GM08714 (cell line): ENCODE measurements around the gene SLC10A7.

Experiments
- H3K4me3 ChIP-seq: fragments of 200-500 bp; sonication (Bioruptor generic); 2 replicates; pipeline ENCODE4 v1.5.1; 2014; ENCODE audit warnings: mild to moderate bottlenecking, low read length, inconsistent platforms
- ZNF274 ChIP-seq: IDR thresholded peaks from 2 replicates; pipeline ENCODE4 v1.6.1; 2012; ENCODE audit warnings: mild to moderate bottlenecking, low read depth, low read length

SLC10A7 gene

DNA sequence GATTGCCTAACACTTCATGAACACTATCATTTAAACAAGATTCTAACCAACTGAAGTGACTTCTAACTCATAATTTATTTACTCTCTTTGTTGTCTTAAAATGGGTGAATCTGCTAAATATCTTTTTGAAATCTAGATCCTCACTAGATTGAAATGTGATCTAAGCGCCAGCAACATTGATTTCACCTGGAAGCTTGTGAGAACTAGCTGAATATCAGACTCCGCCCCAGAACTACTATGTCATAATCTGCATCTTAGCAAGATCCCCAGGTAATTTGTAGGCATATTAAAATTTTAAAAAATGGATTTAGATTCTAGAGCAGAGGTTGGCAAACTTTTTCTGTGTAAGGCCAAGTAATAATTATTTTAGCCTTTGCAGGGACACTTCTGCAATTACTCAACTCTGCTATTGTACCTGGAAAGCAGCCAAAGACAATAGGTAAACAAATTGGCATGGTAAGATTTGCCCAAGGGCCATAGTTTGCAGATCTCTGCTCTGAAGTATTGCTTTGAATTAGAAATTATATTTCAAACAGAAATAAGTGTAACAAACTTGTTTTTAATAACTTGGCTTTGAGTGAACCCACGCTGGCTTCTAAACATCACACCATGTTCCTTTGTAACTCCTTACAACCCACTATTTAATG, 185.9 kb downstream of the SLC10A7 start:
- no peak for TF ChIP-seq ZNF274

DNA sequence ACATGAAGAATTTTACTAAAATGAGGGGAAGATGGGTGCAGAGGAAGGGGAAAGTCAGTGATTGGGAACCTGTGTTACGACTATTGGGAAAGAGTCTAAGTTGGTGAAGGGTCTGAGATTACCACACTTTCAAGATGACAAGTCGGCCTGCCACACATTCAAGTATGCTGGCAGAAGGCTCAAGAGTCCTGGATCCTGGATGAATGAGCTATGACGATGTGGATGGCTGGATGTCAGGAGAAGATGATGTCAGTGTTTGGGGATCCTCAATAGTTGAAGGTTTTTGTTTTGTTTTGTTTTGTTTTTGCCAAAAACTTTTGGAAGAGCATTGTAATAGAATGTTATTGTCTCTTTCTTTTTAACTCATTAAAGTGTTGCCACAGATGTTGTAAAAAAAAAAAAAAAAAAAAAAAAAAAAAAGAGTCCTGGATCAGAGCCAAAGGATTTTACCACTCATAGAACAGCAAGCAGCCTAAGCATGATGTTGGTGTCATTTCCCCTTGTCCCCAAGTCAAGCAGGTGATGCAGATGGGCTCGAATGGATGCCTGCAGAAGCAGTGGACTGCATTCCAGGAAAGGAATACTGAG, 186.8 kb downstream of the SLC10A7 start:
- no peak overlapping the region for H3K4me3 ChIP-seq
- no peak for TF ChIP-seq ZNF274

More for the DNA sequence above, 185.9 kb downstream of the SLC10A7 start:
- no peak overlapping the region for H3K4me3 ChIP-seq

DNA sequence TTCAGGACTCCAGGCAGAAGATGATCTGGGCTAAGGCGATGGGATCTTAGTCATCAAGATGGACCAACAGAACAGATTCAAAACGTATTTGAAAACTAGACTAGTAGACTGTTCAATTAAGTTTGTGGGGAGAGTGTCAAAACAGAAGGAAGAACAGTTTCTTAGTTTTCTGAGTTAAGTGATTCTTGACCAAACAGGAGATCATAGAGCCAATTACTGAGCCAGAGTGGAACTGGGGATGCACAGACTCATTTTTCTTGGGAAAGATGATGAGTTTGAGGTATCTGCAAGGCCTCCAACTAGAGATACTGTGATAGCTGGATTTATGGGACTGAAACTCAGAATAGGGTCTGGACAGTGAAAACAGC, 187.9 kb downstream of the SLC10A7 start:
- TF ChIP-seq ZNF274: no peak
- peak overlapping the region; percentile 81; the same call in 1 of the 2 replicates for H3K4me3 ChIP-seq

DNA sequence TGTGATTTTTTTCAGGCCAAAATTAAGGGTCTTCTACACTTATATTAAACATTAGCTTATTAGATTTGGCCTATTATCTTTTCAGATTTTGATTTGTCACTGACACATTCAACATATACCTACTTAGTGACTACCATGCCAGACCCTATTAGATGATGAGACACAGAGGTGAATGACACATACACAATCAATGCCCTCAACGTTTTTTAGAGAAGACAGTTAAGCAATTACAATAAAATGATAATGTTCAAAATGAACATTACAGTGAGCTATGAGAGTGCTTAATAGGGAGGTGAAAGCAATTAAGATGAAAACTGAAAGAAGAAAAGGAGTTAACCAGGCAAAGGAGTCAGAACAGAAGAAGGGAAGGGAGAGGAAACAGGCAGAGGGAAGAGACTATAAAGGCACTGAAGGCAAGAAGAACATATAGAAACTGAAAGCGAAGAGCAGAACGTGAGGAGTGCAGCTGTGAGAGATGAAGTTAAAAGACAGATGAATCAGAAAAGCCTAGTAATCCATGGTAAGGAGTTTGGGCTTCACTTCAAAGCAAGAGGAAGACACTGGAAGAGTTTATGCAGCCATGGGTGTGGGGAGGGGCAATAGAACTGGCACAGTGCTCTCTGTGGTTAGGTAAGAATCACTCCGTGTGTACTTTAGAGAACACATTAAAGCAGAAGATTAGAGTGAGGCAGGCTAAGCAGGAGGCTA, 188.4 kb downstream of the SLC10A7 start:
- no peak for TF ChIP-seq ZNF274
- peak overlapping the region; percentile 81; the same call in 1 of the 2 replicates for H3K4me3 ChIP-seq

DNA sequence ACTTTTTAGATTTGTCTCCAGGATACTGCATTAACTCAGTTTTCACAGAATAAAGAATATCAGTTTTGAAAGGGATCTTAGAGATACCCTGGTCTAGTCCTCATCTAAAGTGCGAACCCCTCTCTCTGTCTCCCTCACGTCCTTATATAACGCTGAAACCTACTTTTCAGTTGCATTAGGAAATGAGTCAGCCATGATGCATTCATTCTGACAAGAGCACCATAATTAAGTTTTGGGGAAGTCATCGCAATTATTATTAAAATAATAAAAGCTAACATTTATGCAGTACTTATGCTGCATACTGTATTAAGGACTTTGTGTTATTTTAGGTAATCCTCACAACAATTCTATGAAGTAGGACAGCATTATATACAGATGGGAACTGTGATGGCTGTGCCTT, 191.3 kb downstream of the SLC10A7 start:
- H3K4me3 ChIP-seq: no peak overlapping the region
- TF ChIP-seq ZNF274: no peak

DNA sequence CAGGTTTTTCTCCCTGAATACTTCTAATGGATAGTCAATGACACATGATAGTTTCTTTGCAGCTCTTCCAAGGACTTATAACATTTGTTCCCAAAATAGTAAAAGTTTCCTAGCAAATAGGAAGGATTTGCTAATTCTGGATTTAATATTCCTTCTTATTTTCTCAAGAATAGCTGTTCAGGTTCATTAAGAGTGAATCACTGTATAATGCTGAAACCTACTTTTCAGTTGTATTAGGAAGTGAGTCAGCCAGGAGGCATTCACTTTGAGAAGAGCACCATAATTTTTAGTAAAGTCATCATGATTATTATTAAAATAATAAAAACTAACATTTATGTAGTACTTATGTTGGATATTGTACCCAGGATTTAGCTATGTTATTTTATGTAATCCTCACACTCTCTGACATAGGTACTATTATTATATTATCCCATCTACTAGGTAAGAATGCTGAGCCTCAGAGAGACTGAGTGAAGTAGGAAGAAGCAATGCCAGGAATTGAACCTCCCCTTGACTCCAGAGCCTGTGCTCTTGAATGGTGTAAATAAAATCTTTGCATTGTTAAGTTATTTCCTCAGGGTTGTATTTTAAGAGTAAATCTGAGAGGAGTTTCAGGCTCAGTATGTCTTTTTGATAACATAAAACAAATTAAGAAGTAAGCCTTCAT, 192.6 kb downstream of the SLC10A7 start:
- no peak overlapping the region for H3K4me3 ChIP-seq
- no peak for TF ChIP-seq ZNF274

DNA sequence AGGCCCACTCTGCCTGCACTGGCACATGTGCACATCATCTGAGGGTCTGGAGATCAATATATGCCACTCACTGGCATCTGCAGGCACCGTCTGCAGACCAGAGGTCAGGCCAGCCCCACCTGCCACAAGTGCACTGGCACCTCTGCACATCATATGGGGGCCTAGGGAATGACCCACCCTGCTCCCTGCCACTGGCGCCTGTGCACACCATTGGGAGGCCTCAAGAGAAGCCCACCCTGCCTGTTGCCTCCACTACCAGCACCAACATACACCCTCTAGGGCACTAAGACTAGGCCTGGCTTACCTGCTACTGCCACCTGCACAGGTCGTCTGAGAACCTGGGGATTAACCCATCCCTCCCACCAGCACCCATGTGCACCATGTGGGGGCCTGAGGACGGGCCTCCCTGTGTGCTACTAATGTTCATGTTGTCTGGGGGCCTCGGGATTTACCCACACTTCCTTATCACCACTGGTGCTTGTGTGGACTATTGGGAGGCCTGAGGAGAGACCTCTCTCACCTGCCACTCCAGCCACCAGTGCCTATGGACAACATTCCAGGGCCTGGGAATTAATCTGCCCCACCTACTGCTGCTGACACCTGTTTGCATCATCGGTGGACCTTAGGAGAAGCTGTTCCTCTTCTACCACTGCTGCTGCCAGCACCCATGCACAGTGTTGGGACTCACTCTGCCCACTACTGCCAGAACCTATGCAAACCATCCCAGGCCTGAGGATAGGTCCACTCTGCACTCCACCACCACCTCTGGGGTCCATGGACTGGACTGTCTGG, 193.7 kb downstream of the SLC10A7 start:
- no peak for TF ChIP-seq ZNF274
- H3K4me3 ChIP-seq: no peak overlapping the region

DNA sequence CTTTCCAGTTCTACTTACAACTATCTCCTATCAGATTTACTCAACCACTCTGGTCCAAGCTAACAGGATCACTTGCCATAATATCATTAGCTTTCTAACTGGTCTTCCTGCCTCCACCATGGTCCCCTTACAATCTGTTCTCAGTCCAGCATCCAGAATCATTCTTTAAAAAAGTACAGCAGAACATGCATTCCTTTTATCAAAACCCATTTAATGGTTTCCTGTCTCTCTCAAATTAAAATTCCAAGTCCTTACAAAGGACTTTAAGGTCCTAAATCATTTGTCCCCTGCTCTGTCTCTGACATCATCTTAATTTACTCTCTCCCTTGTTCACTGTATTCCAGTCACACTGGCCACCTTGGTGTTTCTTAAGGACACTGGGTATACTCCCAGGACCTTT, 202.8 kb downstream of the SLC10A7 start:
- H3K4me3 ChIP-seq: no peak overlapping the region
- no peak for TF ChIP-seq ZNF274

DNA sequence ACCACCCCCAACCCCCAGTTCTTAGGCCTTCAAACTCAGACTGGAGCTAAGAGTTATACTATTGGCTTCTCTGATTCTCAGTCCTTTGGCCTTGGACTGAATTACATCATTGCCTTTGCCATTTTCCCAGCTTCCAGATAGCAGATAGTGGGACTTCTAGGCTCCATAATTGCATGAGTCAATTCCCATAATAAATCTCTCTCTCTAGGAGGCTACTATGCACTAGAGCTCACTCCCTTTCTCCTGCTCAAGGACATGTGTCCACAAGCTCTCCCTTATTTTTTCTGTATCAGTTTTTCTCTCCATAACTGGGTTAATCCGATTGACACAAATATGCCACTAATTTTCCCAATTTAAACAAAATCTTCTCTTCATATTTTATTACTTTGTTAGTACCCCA, 204.0 kb downstream of the SLC10A7 start:
- no peak overlapping the region for H3K4me3 ChIP-seq
- no peak for TF ChIP-seq ZNF274

DNA sequence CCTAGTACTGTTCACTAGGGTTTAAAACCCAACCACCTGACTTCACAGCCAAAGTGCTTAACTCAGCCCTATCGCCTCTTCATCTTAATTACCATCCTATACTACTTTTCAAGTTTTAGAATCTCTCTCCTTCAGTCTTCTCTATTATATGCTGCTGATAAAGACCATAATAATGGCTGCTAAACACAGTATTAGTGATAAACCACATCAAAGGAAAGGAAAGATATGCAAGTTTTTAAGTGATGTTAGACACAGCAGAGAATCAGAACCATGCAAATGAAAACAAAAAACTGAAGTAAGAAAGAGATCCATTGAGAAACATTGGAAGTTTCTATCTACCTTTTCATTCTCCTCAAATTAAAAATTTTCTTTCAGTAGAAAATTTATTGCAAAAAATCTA, 206.6 kb downstream of the SLC10A7 start:
- no peak for TF ChIP-seq ZNF274
- H3K4me3 ChIP-seq: no peak overlapping the region

DNA sequence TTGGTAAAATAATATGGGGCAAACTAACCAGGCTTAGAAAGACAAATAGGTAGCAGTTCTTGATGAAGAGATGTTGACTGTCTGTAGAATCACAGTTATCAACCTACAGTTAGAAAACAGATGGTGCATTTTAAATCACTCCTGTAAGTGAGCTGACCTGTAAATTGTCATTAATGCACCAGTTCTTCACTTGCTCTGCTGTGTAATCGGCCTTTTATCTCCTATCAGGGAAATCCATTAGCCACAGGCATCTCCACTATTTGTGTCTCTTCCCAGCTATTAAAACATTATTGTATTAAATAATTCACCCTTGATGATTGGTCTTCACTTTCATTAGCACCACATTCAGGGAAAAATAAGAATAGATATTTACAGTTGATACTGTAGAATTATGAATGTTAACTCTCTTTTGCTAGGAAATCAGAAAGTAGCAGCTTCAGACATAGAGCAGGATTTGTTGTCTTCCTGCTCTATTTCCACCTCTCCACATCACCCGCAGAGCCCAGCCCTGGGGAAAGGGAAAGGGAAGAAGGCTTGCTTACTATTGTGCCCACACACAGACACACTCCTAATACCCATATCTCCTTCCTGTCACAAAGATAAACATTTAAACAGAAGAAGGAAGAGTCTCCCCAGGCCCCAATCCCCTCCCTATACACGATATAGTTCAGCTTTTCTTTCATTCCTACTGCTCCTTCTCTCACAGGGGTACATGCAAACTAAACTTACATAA, 210.3 kb downstream of the SLC10A7 start:
- no peak overlapping the region for H3K4me3 ChIP-seq
- TF ChIP-seq ZNF274: no peak

DNA sequence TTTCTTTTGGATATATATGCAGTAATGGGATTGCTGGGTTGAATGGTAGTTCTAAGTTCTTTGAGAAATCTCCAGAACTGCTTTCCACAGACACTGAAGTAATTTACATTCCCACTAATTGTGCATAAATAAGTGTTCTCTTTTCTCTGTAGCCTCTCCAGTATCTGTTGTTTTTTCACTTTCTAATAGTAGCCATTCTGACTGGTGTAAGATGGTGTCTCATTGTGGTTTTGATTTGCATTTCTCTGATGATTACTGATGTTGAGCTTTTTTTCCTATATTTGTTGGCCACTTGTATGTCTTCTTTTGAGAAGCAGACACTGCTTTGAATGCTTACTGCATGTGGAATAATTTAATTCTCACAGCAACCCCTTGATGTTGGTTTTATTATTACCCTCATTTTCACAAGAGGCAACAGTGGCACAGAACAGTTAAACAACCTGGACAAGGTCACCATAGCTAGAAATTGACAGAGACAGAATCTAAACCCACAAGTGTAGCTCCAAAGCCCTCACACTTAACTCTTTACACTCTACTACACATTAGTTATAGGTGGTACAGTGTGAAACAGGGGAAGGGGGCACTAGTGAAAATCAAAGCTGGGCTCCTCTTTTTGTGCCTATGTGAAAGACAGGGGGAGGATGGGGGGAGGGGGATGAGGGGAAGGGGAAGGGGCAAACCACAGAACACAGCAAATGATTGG, 211.3 kb downstream of the SLC10A7 start:
- no peak for TF ChIP-seq ZNF274
- H3K4me3 ChIP-seq: no peak overlapping the region

DNA sequence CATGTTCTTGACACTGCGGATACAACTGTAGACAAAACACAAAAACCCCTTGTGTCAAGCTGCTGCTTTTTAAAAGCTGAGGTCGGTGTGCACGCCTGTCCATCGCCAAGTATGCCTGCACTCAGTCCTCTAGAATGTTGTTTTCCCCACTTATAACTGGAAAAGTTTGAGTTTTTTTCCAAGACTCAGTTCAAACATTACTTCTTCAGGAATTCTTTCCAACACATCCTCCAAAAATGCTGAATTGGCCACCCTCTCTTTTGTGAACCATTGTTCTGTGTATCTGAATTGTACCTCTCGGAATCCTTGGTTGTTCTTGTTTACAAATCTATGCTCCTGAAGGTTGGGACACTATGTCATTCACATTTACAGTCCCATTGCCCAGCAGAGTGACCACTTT, 212.8 kb downstream of the SLC10A7 start:
- no peak overlapping the region for H3K4me3 ChIP-seq
- no peak for TF ChIP-seq ZNF274
